ENCODE data around the gene LAMA4.
A peak's percentile ranks its signal among the peaks of the same experiment; 100 is the strongest.

LAMA4 gene

GRCh38 chr6:112296694-112297093 lies 42.3 kb upstream of the LAMA4 start:
- TF ChIP-seq, protein P1, sequence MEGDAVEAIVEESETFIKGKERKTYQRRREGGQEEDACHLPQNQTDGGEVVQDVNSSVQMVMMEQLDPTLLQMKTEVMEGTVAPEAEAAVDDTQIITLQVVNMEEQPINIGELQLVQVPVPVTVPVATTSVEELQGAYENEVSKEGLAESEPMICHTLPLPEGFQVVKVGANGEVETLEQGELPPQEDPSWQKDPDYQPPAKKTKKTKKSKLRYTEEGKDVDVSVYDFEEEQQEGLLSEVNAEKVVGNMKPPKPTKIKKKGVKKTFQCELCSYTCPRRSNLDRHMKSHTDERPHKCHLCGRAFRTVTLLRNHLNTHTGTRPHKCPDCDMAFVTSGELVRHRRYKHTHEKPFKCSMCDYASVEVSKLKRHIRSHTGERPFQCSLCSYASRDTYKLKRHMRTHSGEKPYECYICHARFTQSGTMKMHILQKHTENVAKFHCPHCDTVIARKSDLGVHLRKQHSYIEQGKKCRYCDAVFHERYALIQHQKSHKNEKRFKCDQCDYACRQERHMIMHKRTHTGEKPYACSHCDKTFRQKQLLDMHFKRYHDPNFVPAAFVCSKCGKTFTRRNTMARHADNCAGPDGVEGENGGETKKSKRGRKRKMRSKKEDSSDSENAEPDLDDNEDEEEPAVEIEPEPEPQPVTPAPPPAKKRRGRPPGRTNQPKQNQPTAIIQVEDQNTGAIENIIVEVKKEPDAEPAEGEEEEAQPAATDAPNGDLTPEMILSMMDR (IDR thresholded peaks at IDR 0.05; ENCODE audit: low read depth, low read length, missing control alignments), result no peak
- no peak overlapping the region for H3K4me3 ChIP-seq (ENCODE audit: low read depth, low read length)
- in situ Hi-C loops (cut with HindIII; ENCODE audit: low sequenced_read_pairs), result no loop called here
- DNase-seq (ENCODE audit: low read depth), result no peak

- in situ Hi-C loops (cut with HindIII; ENCODE audit: low sequenced_read_pairs), result no loop called here
- no peak overlapping the region for H3K4me3 ChIP-seq (ENCODE audit: low read depth, low read length)
- DNase-seq (ENCODE audit: low read depth), result no peak
- TF ChIP-seq, protein P1 (IDR thresholded peaks at IDR 0.05; ENCODE audit: low read depth, low read length, missing control alignments), result peak; percentile 55
Observed at GRCh38 chr6:112296122-112296521, 41.8 kb upstream of the LAMA4 start.

DNA sequence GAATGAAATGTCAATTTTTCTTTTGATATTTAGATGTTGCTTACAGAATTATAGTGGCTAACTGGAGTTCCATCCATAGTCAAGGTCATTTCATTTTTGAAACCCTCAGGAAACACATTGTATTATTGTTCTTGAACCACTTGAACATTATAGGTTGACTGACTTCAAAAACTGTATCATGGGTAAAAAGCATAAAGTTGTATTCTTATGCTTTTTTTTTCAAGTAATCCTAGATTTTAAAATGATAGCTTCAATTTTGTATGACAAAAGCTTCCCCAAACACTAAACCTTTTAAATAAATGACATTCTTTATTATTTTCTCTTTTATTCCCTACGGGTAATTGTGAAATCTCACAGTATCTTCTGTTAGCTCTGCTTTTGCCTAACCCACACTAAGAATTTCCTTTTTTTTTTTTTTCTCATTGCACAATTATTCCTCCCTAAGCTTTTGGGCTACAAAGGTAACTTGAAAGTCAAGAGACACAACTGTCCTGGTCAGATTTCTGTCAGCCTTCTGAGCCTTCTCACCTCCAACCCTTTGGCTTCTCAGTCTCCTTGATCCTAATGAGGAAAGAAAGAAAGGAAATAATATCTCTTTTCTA lies 36.9 kb upstream of the LAMA4 start:
- TF ChIP-seq, protein P1 (IDR thresholded peaks at IDR 0.05; ENCODE audit: low read depth, low read length, missing control alignments), result no peak
- no peak for DNase-seq (ENCODE audit: low read depth)
- in situ Hi-C loops (cut with HindIII; ENCODE audit: low sequenced_read_pairs), result no loop called here
- H3K4me3 ChIP-seq (ENCODE audit: low read depth, low read length), result no peak overlapping the region

DNA sequence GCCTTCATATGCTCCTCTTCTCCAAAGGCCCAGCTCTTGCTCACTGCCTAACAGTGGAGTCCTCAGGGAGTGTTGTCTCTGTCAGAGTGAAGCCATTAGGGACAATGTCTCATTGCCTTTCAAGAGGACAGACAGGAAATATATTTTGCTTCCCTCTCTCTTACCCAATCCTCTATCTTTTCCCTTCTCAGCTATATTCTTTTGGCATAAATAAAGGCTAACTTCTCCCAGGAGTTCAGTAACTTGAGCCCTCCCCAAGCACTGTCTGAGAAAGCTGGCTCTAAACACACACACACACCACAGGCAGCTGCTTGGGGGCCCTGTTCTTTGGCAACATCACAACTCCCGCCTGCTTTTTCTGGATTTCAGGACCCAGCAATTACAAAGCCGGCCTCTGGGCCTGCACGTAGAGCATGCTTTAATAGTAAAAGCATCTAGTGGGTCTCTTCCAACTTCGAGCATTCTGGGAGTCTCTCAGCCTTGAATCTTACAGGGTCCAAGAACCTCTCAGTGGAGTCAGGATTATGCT lies 34.7 kb upstream of the LAMA4 start:
- H3K4me3 ChIP-seq (ENCODE audit: low read depth, low read length), result no peak overlapping the region
- peak; percentile 93 for DNase-seq (ENCODE audit: low read depth)
- in situ Hi-C loops (cut with HindIII; ENCODE audit: low sequenced_read_pairs), result no loop called here
- TF ChIP-seq, protein P1 (IDR thresholded peaks at IDR 0.05; ENCODE audit: low read depth, low read length, missing control alignments), result no peak

DNA sequence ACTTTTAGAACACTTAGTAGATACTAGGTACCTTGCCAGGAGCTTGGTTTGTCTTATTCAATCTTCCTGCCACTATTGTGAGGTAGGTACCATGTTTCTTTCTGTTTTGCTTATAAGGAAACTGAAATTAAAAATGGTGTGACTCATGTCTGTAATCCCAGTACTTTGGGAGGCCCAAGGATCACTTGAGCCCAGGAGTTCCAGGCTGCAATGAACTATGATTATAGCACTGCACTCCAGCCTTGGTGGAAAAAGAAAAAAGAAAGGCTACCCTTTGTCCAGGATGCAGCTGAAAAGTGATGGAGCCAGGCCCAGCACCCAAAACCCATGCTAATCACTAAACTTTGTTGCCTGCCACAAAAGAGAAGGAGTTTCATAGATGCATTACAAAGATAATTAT lies 34.1 kb upstream of the LAMA4 start:
- in situ Hi-C loops (cut with HindIII; ENCODE audit: low sequenced_read_pairs), result no loop called here
- no peak for DNase-seq (ENCODE audit: low read depth)
- no peak overlapping the region for H3K4me3 ChIP-seq (ENCODE audit: low read depth, low read length)
- TF ChIP-seq, protein P1 (IDR thresholded peaks at IDR 0.05; ENCODE audit: low read depth, low read length, missing control alignments), result no peak

- no peak overlapping the region for H3K4me3 ChIP-seq (ENCODE audit: low read depth, low read length)
- DNase-seq (ENCODE audit: low read depth), result no peak
- TF ChIP-seq, protein P1 (IDR thresholded peaks at IDR 0.05; ENCODE audit: low read depth, low read length, missing control alignments), result no peak
- in situ Hi-C loops (cut with HindIII; ENCODE audit: low sequenced_read_pairs), result no loop called here
Observed at GRCh38 chr6:112287577-112288225, 33.3 kb upstream of the LAMA4 start.

Data from astrocyte of the cerebellum (primary cell).